HuH-7.5 (cell line): Measurements from ENCODE around the gene GPR87.

ENCODE experiments used
- DNase-seq: peaks from one replicate; pipeline ENCODE4 v3.0.0; 2011; ENCODE audit warnings: low spot score

The GPR87 gene, protein sequence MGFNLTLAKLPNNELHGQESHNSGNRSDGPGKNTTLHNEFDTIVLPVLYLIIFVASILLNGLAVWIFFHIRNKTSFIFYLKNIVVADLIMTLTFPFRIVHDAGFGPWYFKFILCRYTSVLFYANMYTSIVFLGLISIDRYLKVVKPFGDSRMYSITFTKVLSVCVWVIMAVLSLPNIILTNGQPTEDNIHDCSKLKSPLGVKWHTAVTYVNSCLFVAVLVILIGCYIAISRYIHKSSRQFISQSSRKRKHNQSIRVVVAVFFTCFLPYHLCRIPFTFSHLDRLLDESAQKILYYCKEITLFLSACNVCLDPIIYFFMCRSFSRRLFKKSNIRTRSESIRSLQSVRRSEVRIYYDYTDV

DNA sequence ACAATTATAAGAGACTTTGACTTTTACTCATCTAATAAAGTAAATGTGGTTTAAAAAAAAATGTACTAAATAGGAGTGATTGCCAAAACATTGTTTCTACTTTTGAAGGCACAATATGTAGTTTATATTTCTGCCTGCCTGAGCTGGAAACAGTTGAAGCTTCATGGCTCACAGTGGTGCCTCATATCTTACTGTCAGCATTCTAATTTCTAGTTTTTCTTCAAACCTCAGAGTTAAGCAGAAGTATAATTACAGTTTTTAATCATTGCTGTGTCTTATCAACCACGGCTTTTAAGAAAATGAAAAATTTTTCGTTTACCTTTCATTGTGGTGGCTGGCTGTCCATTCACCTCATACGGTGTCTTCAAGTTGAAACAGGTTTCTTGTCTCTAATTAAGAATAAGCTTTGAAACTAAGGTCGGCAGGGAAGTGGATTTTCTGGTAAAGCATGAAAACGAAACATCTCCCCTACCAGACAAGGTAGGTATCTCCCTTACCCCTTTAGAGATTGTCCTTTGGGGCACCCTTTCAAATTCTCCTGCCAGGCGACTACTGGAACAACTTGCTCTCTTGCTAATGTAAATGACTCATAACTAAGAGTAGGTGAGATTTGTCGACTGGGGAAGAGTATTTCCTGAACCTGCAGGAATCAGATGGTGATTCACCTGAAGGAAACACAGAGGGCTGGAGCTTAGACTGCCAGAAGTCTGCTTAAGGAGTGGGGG lies at the start of gene GPR87:
TSS of gene GPR87 (minus strand) at position 554 of the 725 bp plus-strand sequence. CDS start 16,720 bp downstream, outside the sequence.
- no peak for DNase-seq

DNA sequence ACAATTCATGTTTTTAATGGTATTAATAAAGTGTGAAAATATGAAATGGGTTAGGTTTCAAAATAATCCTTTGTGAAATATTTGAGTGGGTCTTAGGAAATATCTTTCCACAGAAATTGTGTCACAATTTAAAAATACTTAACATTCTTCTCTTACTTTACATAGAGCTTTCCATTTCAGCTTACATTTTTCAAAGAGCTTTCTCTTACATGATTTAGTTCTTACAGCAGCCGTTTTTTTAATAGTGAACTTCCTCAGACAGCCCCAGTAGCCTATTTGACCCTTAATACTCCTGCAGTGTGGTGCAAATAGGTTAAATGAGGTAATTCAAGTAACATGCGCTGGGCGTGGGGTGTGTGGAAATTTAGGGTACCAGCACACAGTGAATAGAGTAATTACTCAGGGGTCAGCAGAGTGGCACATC lies 46.1 kb upstream of the GPR87 start:
- no peak for DNase-seq

DNA sequence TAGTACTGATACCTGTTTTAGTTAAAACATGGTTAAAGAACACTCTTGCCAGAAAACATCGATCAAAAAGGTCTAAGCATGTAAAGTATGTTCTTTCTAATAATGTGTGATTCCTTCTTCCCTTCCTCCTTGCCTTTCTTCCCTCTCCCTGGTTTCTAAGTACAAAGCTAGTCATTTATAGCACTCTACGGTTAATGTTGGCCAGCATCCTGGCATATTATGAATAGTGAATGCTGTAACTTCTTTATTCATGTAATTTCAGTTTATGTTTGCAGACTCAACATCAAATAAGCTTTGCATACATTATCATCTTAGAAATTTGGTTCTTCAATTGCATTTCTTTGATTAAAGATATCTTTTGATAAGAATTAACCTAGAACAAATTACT lies 40.8 kb upstream of the GPR87 start:
- DNase-seq, result no peak

DNA sequence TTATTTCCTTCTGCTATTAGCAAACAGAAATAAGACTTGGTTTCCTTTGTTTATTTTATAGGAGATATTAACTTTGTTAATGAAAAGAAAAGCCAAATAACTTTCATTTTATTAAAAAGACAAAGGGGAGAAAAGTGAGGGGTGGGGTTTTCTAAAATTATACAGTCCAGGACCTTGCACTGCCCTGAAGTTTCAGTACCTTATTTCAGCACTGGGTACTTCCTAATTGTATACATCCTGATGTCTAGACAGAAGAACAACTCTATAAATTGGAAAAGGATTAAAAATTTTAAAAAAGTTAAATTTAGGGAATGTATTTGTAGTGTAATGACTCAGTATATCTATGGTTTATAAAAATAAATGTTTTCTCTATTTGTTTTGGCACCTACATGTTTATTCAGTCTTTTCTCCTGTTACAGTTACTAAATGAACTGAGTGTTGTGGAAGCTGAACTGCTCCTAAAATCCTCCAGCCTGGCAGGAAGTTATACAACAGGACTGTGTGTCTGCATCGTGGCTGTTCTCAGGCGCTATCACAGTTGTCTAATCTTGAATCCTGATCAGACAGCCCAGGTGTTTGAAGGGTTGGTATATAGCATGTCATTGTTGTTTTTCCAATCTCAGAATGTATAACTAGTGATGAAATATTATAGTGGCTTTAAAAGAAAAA lies 40.3 kb upstream of the GPR87 start:
- no peak for DNase-seq

DNA sequence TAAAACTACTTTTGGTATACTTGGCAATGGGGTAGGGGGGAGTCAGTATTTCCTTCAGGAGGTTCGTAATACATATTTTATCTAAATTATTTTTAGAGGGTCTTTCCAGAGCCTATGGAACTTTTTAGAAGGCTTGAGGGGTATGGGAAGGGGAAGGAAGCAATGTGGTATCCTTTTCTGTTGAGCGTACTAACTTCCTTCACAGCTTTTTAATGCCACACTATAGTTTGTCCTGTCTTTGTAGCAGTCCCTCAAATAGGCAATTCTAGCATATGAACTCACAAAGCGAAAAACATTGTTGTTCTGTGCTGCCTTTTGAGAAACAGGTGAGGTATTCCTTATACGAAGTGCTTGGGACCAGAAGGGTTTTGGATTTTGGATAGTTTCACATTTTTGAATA lies 35.0 kb upstream of the GPR87 start:
- no peak for DNase-seq

DNA sequence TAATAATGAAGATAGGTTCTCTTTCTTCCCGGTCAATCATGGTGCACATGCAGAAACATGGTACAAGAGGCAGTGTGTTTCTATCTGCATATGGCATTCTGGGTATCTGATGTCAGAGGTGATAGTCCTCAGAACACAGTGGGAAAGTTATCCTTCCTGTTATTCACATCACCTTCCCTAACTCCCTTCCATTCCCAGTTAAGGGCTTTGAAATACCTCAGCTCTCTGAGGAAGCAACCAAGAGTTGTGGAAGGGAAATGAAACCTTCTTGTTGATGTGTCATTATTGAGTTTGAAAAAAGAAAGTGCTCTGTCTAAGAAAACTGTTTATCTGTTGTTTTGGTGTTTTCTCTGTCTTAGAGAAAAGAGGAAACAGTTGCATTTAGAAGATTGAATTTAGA lies 34.6 kb upstream of the GPR87 start:
- no peak for DNase-seq

DNA sequence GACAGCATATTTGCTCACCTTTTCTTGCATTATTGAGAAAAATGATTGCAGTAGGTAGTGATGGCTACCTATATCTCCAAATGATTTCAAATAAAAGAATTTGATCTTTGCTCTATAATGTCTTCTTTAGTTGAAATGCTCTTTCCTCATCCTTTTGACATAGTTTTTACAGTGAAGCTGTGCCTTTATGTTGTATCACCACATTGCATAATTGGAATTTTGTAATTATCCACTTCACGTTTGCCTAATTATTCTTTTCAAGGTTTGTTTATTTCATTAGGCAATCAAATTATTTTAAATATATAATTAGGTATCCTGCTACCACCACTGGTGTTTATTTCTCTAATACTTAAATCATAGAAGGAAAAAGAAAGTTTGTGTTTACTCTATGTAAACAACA lies 34.0 kb upstream of the GPR87 start:
- no peak for DNase-seq

DNA sequence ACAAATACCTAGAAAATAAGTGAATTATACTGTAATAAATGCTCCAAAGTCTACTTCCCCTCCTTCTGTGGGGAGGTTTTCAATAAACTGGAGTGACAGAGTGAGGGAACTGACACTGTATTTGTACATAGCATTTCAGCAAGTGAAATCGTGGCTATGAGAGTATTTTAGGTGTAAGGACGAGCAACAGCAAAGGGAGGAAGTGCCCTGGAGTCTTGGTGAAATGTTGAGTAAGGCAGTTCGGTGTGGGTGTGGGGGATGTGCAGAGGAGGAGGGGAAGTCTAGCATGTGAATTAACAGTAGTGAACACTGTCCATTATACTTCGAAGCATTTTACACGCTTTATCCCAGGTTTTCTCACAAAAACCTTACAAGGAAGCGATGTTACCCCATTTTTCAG lies 30.8 kb upstream of the GPR87 start:
- no peak for DNase-seq

DNA sequence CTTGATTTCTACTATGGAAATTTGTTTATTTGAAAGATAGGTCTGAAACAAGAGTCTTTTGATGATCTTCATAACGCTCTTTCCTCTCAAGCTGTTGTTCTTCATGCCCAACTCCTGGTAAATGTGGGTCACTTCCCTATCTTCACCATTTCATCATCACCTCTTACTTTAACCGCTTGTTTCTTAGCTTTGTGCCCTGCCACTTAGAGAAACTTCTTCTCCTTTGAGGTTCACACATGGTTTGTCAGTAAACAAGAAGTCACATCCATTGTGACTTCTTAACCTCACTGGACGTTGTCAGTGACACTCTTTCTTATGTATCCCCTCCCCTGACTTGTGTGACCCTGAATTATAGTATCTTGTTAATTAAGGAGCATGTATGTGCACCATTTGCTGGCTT lies 29.7 kb upstream of the GPR87 start:
- no peak for DNase-seq

DNA sequence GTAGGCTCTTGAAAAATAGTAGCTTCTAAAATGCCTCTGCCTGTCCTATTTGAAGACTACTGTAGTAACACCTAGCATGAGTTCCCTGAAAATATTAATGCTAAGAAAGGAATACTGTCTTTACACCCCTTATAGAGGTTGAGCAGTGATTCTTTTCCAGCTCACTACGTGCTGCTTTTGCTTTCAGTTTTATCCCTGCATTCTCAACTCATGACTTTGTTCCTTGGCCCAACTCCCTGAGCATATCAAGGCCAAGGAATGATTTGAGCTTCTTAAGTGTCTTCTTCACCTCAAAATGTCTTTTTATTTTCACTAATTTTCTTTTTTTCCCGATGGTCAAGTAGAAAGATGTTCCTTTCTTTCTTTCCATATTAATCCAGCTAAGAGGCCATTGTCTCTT lies 29.2 kb upstream of the GPR87 start:
- DNase-seq, result no peak

DNA sequence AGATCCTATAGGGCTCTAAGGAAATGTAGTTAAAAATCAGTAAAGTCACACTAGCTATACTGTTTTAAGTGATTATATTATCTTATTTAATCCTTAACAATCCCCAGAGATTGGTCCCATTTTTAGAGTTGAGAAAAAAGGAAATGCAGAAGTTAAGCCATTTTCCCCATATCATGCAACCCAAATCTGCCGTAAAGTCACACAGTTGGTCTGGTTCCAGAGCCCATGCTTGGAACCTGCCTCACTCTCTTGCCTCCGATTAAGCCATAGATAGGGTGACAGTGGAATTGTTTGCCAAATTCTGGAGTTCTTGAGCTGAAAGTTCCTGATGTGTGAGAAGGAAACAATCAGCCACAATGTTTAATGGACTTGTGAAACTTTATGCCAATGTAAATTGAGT lies 15.1 kb upstream of the GPR87 start:
- DNase-seq, result no peak

DNA sequence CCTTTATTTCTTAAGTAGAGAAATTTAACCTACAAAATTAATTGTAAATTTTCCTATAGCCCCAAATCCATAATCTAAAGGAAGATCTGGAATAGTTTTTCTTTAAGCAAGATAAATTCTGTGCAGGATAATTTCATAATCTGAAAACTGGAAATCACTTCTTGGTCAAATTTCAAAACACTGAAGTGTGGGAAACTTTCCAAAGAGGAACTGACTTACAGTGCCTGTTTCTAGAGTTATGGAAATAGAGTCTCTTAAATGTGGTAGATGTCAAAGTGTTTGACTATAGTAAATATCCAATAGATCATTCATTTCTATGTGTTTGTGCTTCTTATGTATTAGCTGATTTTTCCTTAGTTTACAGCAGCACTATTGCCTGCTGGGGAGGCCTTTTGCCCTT lies 14.3 kb upstream of the GPR87 start:
- DNase-seq, result no peak

DNA sequence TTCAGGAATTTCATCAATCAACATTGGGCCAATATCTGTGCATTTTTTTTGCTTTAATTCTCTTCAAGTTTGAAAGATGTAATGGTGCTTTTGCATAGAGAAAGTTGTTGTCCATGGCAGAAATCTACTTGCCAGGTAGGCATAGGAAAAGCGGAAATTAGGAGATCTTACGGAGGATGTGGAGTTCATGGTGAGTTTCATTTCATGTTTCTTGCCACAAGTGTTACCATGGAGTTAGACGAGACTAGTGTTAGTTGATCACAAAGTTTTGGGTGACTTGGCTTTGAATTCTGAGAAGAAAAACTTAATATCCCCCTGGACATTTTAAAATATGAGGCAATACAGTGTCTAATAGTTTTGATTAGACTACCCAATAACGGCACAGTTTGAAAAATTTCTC lies 13.8 kb upstream of the GPR87 start:
- DNase-seq, result no peak

DNA sequence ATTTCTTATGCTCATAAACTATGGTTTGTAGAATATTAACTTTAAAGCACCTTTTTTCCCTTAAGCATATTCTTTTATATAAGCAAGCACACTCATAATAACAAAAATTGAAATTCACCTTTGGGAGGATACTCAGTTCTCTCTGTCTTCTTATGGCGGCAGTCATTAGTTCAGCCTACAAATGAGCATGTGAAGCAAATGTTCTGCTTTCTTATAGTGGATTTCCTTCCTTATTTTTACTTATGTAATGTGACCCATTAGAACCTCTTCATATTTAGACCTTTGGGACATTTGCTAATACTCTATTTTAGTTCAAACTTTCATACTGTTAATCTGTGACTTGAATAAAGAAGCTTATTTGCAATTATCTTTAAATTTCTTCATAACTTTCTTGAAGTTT lies 12.7 kb upstream of the GPR87 start, which contains the start of gene P2RY13:
TSS of gene P2RY13 (minus strand) at position 187 of the 400 bp plus-strand sequence. CDS start at position 166, 21 bp downstream.
- no peak for DNase-seq

DNA sequence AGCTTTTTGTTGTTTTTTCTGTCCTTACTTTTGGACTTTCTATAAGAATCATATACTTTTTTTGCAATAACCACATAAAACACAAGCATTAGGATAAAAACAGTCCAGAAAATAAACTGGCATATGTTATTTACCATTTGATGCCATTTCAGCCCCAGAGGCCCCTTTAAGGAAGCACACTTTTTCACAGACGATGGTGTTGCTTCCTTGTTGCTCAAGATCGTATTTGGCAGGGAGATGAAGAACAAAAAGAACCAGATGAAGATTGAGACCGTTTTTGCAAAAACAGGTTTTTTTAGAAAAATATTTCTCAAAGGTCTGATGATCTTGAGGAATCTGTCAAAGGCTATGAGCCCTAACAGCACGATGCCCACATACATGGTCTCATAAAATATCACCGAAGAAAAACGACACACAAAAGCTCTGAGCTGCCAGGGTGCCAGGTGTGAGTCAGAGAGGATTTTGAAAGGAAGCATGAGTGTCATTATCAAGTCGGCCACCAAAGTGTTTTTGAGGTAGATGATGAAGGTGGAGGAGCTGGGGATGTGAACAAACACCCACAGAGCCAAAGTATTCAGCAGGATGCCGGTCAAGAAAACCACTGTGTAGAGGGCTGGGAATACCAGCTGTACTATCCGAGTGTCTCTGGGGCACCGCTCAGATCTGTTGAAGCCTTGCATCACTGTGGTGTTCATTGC lies 11.8 kb upstream of the GPR87 start:
- no peak for DNase-seq

DNA sequence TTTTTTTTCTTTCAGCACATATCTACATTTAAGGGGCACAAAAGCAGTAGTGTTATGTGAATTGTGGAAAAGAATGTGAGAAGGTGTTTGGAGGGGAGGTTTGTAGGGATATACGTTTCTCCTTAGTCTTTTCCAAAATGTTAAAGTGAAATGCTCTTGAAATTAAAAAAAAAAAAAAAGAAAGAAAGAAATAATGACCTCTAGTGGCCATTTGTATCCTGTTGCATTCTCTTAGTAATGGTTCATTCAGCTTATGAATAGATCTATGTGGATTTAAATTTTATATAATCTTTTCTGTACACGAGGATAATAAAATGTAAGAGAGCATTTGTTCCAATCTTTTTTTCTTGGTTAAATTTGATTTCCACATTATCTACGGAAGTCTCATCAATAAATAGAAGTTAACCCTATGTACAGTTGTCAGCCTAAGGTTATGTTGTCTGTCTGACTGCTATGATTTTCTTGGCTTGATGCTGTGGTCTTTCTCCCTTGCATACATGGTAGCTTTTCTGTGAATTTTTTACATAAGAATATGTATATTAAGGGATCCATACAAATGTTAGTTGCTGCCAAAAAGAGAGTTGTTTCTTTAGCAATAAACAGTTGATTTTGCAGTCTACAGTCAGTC lies 11.1 kb upstream of the GPR87 start:
- no peak for DNase-seq

DNA sequence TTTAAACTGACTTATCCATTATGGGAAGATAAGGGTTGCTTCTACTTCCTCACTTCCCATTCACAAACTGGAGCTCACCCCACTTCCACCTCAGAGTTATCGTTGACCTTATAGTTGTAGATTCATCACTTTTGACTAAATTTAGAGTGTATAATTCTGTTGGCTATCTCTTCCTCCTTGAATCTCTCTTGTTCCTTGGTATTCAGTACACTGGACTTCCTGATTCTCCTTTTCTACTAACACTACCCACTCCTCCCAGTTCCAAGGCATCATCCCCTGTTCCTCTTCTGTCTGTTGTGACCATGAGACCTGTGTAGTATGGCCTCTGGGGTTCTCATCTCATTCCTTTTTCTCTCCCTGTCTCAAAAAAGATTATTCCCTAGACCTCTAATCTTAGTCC lies 5.9 kb upstream of the GPR87 start:
- DNase-seq, result no peak

DNA sequence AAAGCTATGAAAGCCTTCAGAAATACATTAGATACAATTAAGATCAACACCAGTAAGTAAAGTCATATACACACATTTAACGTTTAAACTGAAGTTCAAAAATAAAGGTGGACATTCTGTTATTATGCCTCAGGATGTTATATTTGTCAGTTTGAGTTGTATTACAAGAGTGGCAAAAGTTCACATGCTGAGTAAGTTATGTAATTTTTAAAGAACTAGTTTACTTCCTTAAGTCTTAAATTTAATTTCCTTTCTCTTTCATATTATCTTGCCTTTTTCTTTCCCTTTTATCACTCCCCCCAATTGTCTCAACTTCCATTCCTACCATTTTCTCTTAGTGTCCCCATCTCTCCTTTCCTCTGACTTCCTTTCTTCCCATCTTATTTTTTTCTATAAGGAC lies 4.9 kb upstream of the GPR87 start:
- no peak for DNase-seq

DNA sequence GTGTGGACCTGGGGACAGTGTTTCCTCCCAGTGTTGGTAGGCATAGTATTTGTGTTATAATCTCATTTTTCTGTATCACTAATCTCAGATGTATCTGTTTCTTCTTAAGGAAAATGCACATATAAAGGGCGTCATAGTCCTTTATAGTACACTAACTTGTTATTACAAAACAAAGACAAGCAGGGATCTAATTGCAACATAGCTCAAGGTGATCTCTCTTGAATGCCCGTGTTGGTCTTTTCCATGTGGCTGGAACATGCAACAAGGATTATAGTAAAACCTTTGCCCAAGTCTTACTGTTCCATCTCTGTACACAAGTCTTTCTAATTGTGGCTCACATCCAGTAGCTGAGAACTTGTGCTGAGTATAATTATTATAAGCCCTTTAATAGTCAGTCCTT lies 3.5 kb upstream of the GPR87 start:
- DNase-seq, result no peak

DNA sequence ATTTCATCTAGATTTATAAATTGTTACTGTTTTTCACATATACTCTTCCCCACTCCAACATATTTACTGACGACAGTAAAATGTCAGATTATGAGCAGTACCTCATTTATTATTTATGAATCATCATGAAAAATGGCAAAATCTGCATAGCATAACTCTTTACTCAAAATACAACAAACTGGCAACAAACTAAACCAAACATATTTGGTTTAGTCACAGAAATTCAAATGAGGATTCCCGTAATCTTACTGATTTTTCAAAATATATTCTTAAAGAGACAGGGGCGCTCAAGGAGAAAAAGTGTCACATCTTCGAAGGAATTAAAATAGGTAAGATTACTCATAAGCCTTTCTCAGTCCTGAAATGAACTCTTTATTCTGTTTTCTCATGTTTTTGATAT lies 3.0 kb upstream of the GPR87 start:
- no peak for DNase-seq

DNA sequence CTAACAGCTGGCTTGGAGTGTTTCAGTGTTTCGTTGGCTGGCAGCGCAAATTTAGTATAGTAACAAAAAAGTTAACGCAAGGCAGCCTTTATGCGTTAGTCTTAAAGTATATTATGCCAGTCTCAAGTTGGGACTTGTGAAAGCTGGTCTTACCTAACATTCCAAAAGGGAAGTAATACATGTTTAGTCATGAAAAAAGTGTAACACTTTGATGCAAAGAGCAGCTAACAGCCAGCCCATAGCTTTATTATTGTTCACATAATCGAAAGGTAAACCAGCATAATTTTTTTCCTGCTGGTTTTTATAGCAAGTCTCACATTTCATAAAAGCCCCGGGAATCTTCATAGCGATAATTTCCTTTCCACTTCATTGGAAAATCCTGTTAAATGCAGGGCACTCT lies 2.4 kb upstream of the GPR87 start:
- DNase-seq, result no peak

DNA sequence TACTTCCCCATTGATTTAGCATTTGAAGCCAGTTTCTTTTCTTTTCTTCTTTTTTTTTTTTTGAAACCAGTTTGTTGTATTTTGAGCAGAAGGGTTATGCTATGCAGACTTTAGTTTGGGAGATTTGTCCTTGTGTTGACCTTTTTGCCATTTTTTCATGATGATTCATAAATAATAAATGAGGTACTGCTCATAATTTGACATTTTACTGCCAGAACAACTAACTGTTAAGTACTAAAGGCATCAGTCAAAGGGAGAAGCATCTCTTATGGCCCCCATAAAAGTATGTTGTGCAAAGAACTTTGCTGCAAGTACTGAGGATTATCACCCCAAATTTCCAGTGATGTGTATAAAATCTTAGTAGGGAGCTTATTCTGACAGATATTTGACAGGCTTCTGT lies 1.7 kb upstream of the GPR87 start:
- no peak for DNase-seq
